Tongue (tissue), 2 donors: ENCODE results near the gene NUDT16. TPM values are rescaled to one million over a fixed set of nuclear protein-coding genes. Genes with fewer than 3 reads are reported as not detected.

Source experiments
- DNase-seq: peaks from one replicate; pipeline ENCODE4 v3.0.0-alpha.2; 2015
- total RNA-seq: library from RNA; depleted of rRNA; stranded (reverse); fragments of >200 nt; gene quantifications from one replicate; pipeline ENCODE4 v1.2.3, GENCODE V29; 2014

Gene NUDT16
- total RNA-seq, 1 donor from 2014 or later: 22.5 TPM

- DNase-seq: no peak
Measured at GRCh38 chr3:131386429-131387165, 5.0 kb downstream of the NUDT16 start.

GRCh38 chr3:131387796-131388489, 6.4 kb downstream of the NUDT16 start:
- DNase-seq: no peak

- no peak for DNase-seq
Measured at GRCh38 chr3:131388490-131388799, 6.9 kb downstream of the NUDT16 start.

- no peak for DNase-seq
Measured at GRCh38 chr3:131390331-131390730, 8.8 kb downstream of the NUDT16 start.

- no peak for DNase-seq
Measured at GRCh38 chr3:131393051-131393450, 11.5 kb downstream of the NUDT16 start.

DNA sequence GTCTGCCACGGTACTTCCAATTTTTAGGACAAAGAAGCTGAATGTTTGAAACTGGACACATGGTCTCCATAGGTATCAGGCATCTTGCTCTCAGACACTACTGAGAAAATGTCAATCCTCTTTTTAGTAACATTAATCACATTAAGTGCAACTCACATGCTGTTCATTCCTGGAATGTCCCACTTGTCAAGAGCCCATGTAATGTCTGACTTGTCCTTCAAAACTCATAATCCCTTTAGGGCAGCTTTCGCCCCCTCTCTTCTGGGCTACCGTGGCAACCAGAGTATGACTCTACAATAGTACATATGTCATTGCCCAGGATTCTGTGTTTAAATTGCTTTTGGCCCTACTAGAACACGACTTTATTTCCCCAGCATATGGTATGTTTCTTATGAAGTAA, 12.3 kb downstream of the NUDT16 start:
- DNase-seq: peak; percentile 29

GRCh38 chr3:131394400-131394799, 12.8 kb downstream of the NUDT16 start:
- no peak for DNase-seq

DNA sequence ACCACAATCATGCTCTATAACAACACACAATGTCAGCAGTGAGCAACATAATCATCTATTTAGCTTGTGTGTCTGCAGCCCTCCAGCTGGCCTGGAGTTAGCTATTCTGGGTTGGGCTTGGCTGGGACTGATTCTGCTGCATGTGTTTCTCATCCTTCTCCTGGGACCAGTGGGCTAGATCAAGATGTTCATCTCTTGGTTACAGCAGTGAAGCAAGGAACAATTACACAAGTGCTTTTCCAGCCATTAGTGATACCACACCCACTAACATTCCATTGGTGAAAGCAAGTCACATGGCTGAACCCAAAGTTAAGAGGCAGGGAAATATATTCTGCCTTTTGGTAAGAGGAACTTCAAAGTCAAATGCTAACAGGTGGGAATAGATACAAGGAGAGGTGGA, 14.6 kb downstream of the NUDT16 start:
- DNase-seq: peak; percentile 71

DNA sequence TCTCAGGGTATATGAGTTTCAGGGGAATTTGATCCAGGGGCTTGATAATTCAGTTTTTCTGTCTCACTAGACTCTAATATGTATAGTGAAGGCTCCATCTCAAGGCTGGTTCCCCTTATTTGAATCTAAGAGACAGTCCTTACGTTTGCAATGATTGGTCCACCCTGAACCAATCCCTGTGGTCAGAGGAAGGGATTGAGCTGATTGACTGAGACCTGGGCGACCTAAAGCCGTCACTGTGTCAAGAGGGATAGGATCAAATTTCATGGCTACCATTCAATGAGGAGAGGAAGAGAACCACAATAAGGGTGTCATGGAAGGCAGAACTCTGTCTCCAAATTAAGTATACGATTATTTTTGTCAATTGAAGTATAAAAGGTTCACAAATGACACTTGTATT, 16.3 kb downstream of the NUDT16 start:
- no peak for DNase-seq

DNA sequence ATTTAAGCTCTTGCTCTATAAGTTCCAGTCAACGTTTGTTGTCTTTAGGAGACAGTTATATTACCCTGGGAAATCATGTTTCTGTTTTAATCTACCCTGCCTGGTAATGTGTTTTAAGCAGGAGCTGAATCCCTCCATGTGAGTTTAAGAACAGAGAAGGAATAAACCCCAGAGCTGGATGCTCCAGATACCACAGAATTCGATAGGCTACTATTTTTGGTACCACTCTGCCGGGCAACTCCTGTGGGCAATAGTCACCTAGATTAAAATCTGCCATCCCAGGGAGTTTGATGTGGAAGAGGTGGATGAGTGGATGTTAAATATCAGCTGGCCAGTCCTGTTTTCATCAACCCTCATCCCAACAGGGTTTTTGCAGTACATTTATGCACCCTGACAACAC, 20.4 kb downstream of the NUDT16 start:
- DNase-seq: no peak

GRCh38 chr3:131402391-131403039, 20.9 kb downstream of the NUDT16 start:
- peak; percentile 12 for DNase-seq

DNA sequence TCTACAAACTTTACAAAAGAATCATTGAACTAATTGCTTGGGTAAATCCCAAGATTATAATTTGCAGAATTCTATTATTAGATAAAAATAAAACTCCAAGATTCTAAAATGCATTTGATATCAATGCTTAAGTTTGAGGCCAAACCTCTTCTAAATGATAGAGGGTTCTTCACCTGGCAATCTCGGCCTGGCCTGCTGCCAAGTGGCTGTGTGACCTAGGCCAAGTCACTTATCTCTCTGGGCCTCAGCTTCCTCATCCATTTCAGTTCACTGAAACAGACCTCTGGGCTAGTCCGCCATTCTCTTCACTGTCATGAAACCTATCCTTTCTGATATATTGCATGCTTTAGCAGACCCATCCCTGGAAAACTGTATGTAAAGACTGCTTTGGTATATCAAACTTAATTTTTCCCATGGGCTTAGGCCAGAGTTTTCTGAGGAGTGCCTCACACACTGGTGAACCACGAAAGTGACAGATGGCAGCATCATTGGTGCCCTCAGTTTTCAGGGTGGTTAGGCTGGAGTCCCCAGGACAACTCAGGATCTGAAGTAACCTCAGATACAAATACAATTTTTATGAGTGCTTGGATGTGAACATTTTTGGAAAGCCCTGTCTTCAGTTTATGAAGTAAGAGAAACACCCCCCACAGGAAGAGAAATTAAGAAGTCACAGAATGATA, 21.8 kb downstream of the NUDT16 start:
- no peak for DNase-seq

- no peak for DNase-seq
Measured at GRCh38 chr3:131405411-131405810, 23.8 kb downstream of the NUDT16 start.

- no peak for DNase-seq
Measured at GRCh38 chr3:131406274-131406673, 24.7 kb downstream of the NUDT16 start.

DNA sequence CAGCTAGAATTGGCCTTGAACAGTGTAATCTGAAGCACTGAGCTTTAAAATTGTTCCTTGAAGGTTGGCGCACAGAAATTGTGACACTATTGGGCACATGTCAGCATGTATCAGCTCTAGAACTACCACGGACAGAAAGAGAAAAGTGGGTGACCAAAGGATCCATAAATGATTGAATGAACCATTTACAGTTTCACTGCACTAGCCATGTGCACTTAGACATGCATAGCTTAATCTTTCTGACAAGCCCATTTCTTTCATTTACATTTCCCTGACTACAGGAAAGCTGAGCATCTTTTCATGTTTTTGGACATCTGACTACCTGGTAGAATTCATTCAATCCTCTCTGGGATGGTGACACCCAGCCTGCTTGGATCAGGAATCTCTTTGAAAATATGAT, 36.2 kb downstream of the NUDT16 start:
- DNase-seq: no peak

- DNase-seq: no peak
Measured at GRCh38 chr3:131421301-131421700, 39.7 kb downstream of the NUDT16 start.

DNA sequence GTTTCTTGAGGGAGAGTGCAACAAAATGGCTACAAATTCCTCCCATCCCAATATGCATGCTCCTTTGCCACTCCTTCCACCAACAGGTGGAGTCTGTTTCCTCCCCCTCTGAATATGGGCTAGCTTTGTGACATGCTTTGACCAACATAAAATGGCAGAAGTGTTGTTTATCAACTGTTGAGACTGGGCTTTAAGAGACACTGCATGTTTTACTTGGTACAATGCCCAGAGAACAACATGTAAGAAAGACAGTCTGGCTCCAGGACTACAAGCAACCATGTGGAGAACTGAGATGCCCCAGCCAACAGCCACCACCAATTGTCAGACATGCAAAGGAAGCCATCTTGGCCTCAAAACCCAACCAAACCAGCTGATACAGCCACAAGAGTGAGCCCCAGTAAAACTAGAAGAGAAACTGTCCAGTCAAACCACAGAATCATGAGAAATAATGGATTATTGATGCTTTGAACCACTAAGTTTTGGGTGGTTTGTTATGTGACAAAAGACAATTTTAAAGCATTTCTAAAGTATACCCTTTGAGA, 40.5 kb downstream of the NUDT16 start:
- DNase-seq: no peak

DNA sequence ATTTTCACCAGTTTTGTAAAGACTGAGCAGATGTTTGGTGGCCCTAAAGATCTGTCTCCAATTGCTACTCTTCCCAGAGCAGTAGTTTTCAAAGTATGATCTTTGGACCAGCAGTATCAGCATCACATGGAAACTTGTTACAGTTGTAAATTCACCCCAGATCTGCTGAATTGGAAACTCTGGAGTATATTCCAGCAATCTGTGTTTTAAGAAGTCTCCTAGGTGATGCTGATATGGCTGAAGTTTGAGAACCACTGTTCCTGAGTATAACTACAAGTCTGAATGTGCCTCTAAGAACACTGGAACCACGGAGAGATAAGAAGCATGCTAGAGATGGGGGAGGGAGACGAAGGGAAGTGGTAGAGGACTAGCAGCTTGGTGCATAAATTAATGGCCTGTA, 45.7 kb downstream of the NUDT16 start:
- no peak for DNase-seq

GRCh38 chr3:131431754-131432153, 50.2 kb downstream of the NUDT16 start:
- DNase-seq: no peak

DNA sequence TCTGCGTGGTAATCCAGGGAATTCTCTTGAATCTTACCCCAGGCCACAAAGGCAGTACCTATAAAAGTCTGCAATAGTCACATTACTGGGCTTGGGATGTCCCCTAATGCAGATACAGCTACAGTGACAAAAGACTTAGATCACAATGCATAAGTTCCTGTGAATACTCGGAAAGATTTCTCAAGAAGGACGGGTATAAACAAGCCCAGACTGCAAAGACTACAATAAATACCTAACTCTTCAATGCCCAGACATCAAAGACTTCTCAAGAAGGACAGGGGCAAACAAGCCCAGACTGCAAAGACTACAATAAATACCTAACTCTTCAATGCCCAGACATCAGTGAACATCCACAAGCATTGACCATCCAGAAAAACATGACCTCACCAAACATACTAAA, 50.9 kb downstream of the NUDT16 start:
- no peak for DNase-seq

DNA sequence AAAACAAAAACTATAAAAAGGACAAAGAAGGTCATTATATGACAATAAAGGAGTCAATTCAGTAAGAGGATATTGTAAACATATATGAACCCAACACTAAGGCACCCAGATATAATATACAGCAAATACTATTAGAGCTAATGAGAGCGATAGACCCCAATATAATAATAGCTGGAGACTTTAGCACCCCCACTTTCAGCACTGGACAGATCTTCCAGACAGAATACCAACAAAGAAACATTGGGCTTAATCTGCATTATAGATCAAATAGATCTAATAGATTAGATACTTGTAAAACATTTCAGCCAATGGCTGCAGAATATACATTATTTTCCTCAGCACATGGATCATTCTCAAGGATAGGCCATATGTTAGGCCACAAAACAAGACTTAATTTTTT, 53.4 kb downstream of the NUDT16 start:
- no peak for DNase-seq
